Thoracic aorta (tissue), 2 donors: ENCODE data around the gene KRTAP12-4. TPM values are rescaled to one million over a fixed set of nuclear protein-coding genes. Genes with fewer than 3 reads are reported as not detected.

ENCODE experiments used
- ATAC-seq: fragments of 150-250 bp; one replicate; pipeline ENCODE4 v1.8.0; 2017; ENCODE audit warnings: low read depth; ENCODE audit not compliant: insufficient number of reproducible peaks, low FRiP score
- DNase-seq: peaks from one replicate; pipeline ENCODE4 v3.0.0-alpha.2; 2020; ENCODE audit warnings: low spot score
- H3K27ac ChIP-seq, 2 donors: fragments of 200-600 bp; sonication (generic); 1 replicate in 1 of 2; 2 replicates in 1 of 2; pipeline ENCODE4 v1.5.1; 2016; ENCODE audit warnings: mild to moderate bottlenecking in 2 of 2, moderate library complexity in 2 of 2
- H3K27me3 ChIP-seq: fragments of 200-600 bp; sonication (generic); replicated peaks from 2 replicates; pipeline ENCODE4 v1.6.0; 2016; ENCODE audit warnings: mild to moderate bottlenecking; ENCODE audit not compliant: insufficient read depth
- H3K36me3 ChIP-seq: fragments of 200-600 bp; sonication (generic); one replicate; pipeline ENCODE4 v1.5.1; 2016
- H3K4me1 ChIP-seq, 2 donors: fragments of 200-600 bp; sonication (generic); 1 replicate in 1 of 2; 2 replicates in 1 of 2; pipeline versions ENCODE4 v1.5.1 to v1.6.0; 2016; ENCODE audit warnings: low read depth in 2 of 2, mild to moderate bottlenecking in 1 of 2; ENCODE audit not compliant: control insufficient read depth in 1 of 2
- H3K4me3 ChIP-seq: fragments of 200-600 bp; sonication (generic); 2 replicates; pipeline ENCODE4 v1.5.1; 2016; ENCODE audit warnings: mild to moderate bottlenecking
- H3K9me3 ChIP-seq: fragments of 200-600 bp; sonication (generic); 2 replicates; pipeline ENCODE4 v1.5.1; 2016
- total RNA-seq, 2 donors: library from RNA; depleted of rRNA; stranded (reverse); fragments of >200 nt; gene quantifications; one replicate each; pipeline versions ENCODE4 v1.1.0 to v1.2.3, GENCODE V29; 2016
- TF ChIP-seq, protein P1 (sequence below): fragments of 200-600 bp; sonication (generic); IDR thresholded peaks from one replicate; pipeline ENCODE4 v1.5.1; 2019; ENCODE audit warnings: antibody characterized with exemption

Gene KRTAP12-4
- total RNA-seq, 2 donors from 2014 or later = not detected

DNA sequence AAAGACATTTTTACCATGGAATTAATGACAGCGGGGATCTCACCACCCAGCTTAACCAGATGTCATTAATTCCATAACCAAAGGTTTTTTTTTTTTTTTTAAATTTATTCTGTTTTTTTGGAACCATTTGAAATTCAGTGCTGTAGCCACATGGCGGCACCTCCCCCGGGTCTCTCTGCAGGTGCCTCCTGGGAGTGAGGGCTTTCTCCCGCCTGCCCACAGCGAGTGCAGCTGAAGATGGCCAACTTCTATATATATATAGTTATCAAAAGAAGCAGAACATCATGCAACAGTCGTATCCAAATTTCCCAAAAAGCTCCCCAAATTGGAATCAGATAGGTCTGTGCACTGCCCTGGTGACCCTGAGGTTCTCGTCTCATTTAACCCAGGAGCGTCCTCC is 39.0 kb downstream of the KRTAP12-4 start:
- Histone ChIP-seq H3K27ac (no peak overlapping the region), H3K9me3 (peaks cover 4% of the 10 kb centered on the region), H3K36me3 (no peaks in the 10 kb centered on the region), H3K4me3 (no peak overlapping the region), H3K27me3 (no peaks in the 10 kb centered on the region), H3K4me1 (no peaks in the 10 kb centered on the region)
- DNase-seq (no peak), ATAC-seq (no peak)
- TF ChIP-seq, protein P1, sequence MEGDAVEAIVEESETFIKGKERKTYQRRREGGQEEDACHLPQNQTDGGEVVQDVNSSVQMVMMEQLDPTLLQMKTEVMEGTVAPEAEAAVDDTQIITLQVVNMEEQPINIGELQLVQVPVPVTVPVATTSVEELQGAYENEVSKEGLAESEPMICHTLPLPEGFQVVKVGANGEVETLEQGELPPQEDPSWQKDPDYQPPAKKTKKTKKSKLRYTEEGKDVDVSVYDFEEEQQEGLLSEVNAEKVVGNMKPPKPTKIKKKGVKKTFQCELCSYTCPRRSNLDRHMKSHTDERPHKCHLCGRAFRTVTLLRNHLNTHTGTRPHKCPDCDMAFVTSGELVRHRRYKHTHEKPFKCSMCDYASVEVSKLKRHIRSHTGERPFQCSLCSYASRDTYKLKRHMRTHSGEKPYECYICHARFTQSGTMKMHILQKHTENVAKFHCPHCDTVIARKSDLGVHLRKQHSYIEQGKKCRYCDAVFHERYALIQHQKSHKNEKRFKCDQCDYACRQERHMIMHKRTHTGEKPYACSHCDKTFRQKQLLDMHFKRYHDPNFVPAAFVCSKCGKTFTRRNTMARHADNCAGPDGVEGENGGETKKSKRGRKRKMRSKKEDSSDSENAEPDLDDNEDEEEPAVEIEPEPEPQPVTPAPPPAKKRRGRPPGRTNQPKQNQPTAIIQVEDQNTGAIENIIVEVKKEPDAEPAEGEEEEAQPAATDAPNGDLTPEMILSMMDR = no peak

DNA sequence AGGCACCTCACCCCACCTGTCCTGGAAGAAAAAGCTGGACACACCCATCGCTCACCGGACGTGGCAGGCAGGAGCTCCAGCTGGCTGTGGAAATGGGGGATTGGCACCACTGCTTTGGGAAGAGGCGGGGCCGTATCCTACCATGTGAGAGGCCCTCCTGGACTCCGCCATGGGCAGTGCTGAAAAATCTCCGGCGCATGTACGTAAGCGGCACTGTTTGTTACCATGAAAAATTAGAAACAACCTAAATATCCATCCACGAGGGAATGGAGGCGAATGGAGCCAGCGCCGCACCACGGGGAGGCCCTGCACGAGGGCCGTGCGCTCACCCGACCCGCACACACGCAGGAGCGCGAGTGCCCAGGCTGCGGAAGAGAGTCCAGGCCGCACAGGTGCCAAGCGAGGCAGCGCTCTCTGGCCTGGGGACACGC is 39.5 kb downstream of the KRTAP12-4 start:
- ATAC-seq = no peak
- Histone ChIP-seq H3K4me1 (no peaks in the 10 kb centered on the region), H3K27me3 (no peaks in the 10 kb centered on the region), H3K9me3 (peaks cover 4% of the 10 kb centered on the region), H3K4me3 (no peak overlapping the region), H3K36me3 (no peaks in the 10 kb centered on the region), H3K27ac (no peak overlapping the region)
- DNase-seq = no peak
- TF ChIP-seq, protein P1 = no peak

DNA sequence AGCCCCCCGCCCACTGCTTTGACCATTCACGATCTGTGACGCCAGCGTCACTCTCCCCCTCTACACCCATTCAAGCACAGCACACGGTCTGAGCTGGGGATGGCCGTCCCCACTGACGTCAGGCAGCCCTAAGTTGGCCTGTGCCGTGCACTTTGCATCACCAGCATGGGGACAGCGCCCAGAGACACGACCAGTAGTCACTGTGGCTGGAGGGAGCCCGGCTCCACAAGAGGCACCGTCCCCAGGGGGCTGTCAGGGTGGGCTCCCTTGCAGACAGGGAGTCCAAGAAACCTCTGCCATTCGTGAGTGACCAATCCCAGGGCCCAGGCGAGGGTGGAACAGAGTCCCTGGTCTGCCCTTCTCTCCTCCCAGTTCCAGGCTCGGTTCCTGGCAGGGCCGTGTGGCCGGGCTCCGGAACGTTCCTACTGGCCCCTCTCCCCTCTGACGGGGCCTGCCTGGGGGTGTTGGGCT is 40.3 kb downstream of the KRTAP12-4 start:
- TF ChIP-seq, protein P1 = no peak
- DNase-seq (no peak), ATAC-seq (no peak)
- Histone ChIP-seq H3K4me1 (no peaks in the 10 kb centered on the region), H3K9me3 (peaks cover 6% of the 10 kb centered on the region), H3K27ac (no peak overlapping the region), H3K27me3 (no peaks in the 10 kb centered on the region), H3K36me3 (no peaks in the 10 kb centered on the region), H3K4me3 (no peak overlapping the region)

DNA sequence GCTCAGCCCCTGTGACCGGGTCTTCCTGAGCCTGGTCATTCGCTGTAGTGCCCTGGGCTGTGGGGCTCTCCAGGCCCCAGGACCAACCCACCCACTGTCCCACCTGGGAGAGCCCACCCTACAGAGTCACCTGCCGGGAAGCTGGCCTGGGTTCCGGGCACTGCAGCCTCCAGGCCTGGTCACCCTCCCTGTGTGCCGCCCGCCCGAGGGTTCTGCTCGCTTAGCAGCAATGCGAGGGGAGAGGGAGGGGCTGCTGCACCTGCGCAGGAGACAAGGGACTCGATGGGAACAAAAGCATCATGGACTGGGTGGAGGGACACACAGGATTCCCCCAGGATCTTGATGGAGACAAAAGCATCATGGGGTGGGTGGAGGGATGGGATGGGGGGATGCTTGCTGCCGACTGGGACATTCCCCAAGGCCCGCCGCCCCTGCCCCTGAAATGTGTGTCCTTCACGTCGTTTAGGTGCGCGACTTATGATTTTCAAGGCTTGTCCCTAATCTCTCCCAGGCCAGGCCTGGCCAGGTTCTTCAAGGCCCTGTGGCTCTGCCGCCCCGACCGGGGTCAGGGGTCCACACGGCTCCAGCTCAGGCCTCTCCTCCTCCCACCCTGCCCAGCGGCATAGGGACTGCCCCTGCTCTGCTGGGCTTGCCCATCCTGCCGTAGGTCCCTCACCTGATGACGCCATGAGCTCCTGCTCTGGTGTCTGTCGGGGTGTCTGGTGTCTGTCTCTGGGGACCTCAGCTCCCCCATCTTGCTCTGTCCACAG is 40.9 kb downstream of the KRTAP12-4 start:
- ATAC-seq = no peak
- Histone ChIP-seq H3K36me3 (no peaks in the 10 kb centered on the region), H3K27ac (no peak overlapping the region), H3K4me3 (no peak overlapping the region), H3K27me3 (no peaks in the 10 kb centered on the region), H3K4me1 (no peaks in the 10 kb centered on the region), H3K9me3 (peaks cover 7% of the 10 kb centered on the region)
- TF ChIP-seq, protein P1 = no peak
- no peak for DNase-seq

DNA sequence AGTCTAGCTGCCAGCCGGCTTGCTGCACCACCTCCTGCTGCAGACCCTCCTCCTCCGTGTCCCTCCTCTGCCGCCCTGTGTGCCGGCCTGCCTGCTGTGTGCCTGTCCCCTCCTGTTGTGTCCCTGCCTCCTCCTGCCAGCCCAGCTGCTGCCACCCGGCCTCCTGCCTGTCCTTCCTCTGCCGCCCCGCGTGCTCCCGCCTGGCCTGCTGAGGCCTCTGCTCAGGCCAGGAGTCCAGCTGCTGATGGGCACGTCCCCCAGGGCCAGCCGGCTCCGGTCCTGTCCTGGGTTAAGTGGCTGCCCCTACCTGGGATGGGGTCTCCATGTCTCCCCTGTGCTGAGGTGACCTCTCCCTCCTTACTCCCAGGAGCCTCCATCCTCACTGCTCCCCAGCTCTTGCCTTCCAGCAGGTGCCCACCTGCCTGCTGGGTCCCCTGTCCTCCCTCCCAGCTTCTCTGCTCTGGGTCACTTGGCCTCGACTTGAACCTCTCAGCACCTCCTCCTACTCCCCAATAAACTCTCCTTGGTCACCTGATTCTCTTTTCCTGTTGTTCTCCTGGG is 41.7 kb downstream of the KRTAP12-4 start:
- Histone ChIP-seq H3K4me3 (no peak overlapping the region), H3K9me3 (peaks cover 7% of the 10 kb centered on the region), H3K36me3 (no peaks in the 10 kb centered on the region), H3K4me1 (no peaks in the 10 kb centered on the region), H3K27me3 (no peaks in the 10 kb centered on the region), H3K27ac (no peak overlapping the region)
- ATAC-seq (no peak), DNase-seq (no peak)
- TF ChIP-seq, protein P1 = no peak
